Activated CD4-positive, alpha-beta T cell treated with anti-CD3 and anti-CD28 coated beads for 36 hours (primary cell): ENCODE results near the gene KIF1A. TPM values are rescaled to one million over a fixed set of nuclear protein-coding genes. Genes with fewer than 3 reads are reported as not detected.

Experiments
- ATAC-seq: fragments of 200-7000 bp; cut with Tn5 transposase; one replicate; pipeline ENCODE4 v1.10.0; 2021; ENCODE audit warnings: mild to moderate bottlenecking, moderate library complexity
- CTCF ChIA-PET: fragments of 350-600 bp; sonication (Branson Sonifier 250); formaldehyde crosslinking; loops from one replicate; lab custom pipeline; 2021; ENCODE audit warnings: antibody characterized with exemption; lab: Charles Lee
- POLR2A ChIA-PET: fragments of 350-600 bp; sonication (Branson Sonifier 250); formaldehyde crosslinking; loops from one replicate; lab custom pipeline; 2021; ENCODE audit warnings: antibody characterized with exemption, inconsistent platforms; lab: Charles Lee
- DNase-seq: peaks from one replicate; pipeline ENCODE4 v3.0.0-alpha.2; 2020
- H3K27ac Mint-ChIP-seq: one replicate; pipeline ENCODE4 v1.8.0; 2021; ENCODE audit warnings: mixed read lengths
- H3K27me3 Mint-ChIP-seq: one replicate; pipeline ENCODE4 v1.8.0; 2021; ENCODE audit warnings: mixed read lengths
- H3K36me3 Mint-ChIP-seq: one replicate; pipeline ENCODE4 v1.8.0; 2021; ENCODE audit warnings: low read depth, mixed read lengths
- H3K4me1 Mint-ChIP-seq: one replicate; pipeline ENCODE4 v1.8.0; 2021; ENCODE audit warnings: mixed read lengths
- H3K4me3 Mint-ChIP-seq: one replicate; pipeline ENCODE4 v1.8.0; 2021; ENCODE audit warnings: mild to moderate bottlenecking, moderate library complexity, mixed read lengths
- H3K9me3 Mint-ChIP-seq: one replicate; pipeline ENCODE4 v1.8.0; 2021; ENCODE audit warnings: low read depth, mixed read lengths
- intact Hi-C, 2 experiments: fragments of 100-400 bp; cut with DNase I in 1 of 2; cut with micrococcal nuclease in 1 of 2; formaldehyde crosslinking; loops; one replicate each; pipeline versions ENCODE4 v1.14.2 to v1.15.1; 2022 to 2024; cut with DNase I, micrococcal nuclease
- total RNA-seq, 2 experiments: library from RNA; stranded (reverse); gene quantifications; one replicate each; pipeline ENCODE4 v1.2.3, GENCODE V29; 2021

KIF1A gene
- total RNA-seq, 2 experiments from 2014 or later = 4.6 to 8.2 TPM

DNA sequence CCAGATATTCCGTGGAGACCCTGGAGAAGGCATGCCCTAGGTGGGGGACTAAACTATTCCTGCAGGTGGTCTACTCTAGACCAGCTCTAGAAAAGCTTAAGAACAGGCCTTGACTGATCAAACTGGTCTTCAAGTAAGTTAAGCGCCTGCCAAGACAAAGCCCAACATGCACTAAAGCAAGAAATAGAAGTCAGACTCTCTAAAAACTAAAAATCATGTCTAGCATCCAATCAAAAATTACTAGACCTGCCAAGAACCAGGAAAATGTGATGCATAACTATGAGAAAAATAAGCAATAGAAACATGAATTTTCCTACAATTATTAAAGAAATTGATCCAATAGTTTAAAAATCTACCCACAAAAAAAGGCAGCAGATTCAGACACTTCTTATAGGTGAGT, 13.6 kb downstream of the KIF1A start:
- no peaks in the 10 kb centered on the region for H3K4me1 Mint-ChIP-seq
- CTCF ChIA-PET = interaction anchor here (0.8 kb wide), 1 partner anchor 47 kb away, joined by 3 read pairs; no protein-coding TSS in a partner anchor
- H3K9me3 Mint-ChIP-seq = peaks cover 5% of the 10 kb centered on the region
- H3K36me3 Mint-ChIP-seq = no peaks in the 10 kb centered on the region
- H3K4me3 Mint-ChIP-seq = no peak overlapping the region
- POLR2A ChIA-PET = no interaction called here
- ATAC-seq = no peak
- H3K27me3 Mint-ChIP-seq = peaks cover 7% of the 10 kb centered on the region
- intact Hi-C loops = no loop called here
- H3K27ac Mint-ChIP-seq = no peak overlapping the region
- no peak for DNase-seq

DNA sequence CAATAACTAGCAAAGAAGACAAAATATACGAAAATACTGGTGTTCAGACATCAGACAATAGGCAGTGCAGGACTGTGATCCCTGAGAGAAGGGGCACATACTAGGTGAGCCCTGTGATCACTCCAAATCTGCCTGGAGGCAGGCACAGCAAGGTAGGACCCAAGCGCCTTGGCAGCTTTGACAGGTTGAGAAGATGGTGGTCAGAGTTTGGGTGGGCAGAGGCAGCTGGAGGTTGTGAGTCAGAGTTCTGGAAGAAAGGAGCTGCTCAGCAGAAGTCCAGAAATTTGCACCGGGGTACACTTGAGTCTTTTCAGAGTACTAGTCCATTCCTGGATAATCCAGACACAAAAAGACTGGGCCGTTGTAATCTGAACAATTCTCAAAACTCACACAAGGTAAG, 14.0 kb downstream of the KIF1A start:
- intact Hi-C loops = no loop called here
- ATAC-seq (no peak), DNase-seq (no peak)
- Mint-ChIP-seq H3K9me3 (peaks cover 5% of the 10 kb centered on the region), H3K36me3 (no peaks in the 10 kb centered on the region), H3K27ac (no peak overlapping the region), H3K4me1 (no peaks in the 10 kb centered on the region), H3K27me3 (peaks cover 7% of the 10 kb centered on the region), H3K4me3 (no peak overlapping the region)
- ChIA-PET CTCF (interaction anchor here (0.8 kb wide), 1 partner anchor 47 kb away, joined by 3 read pairs; no protein-coding TSS in a partner anchor), POLR2A (no interaction called here)

DNA sequence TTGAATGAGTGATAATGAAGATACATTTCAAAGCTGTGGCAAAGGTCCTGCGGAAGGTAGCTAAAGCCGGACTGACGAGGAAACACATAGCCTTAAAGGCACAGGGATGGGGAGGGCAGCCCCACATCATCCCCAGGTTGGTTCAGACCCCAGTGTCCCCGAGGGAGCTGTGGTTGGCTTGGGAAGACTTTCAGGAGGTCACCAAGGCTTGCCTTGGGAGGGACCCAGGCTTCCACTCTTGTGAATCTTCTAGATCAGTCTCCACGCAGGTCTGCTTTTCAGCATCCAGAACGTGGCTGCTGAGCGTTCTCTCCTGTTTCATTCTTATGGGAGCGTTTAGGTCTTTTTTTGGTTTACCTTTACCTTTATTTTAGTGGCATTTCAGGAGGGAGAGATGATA, 16.8 kb downstream of the KIF1A start:
- H3K9me3 Mint-ChIP-seq = peaks cover 5% of the 10 kb centered on the region
- peaks cover 7% of the 10 kb centered on the region for H3K27me3 Mint-ChIP-seq
- no peaks in the 10 kb centered on the region for H3K4me1 Mint-ChIP-seq
- H3K4me3 Mint-ChIP-seq = no peak overlapping the region
- no peak overlapping the region for H3K27ac Mint-ChIP-seq
- intact Hi-C loops = no loop called here
- DNase-seq (no peak), ATAC-seq (no peak)
- ChIA-PET POLR2A (no interaction called here), CTCF (interaction anchor here (1.0 kb wide), 1 partner anchor 11 kb away, joined by 3 read pairs; no protein-coding TSS in a partner anchor)
- no peaks in the 10 kb centered on the region for H3K36me3 Mint-ChIP-seq

DNA sequence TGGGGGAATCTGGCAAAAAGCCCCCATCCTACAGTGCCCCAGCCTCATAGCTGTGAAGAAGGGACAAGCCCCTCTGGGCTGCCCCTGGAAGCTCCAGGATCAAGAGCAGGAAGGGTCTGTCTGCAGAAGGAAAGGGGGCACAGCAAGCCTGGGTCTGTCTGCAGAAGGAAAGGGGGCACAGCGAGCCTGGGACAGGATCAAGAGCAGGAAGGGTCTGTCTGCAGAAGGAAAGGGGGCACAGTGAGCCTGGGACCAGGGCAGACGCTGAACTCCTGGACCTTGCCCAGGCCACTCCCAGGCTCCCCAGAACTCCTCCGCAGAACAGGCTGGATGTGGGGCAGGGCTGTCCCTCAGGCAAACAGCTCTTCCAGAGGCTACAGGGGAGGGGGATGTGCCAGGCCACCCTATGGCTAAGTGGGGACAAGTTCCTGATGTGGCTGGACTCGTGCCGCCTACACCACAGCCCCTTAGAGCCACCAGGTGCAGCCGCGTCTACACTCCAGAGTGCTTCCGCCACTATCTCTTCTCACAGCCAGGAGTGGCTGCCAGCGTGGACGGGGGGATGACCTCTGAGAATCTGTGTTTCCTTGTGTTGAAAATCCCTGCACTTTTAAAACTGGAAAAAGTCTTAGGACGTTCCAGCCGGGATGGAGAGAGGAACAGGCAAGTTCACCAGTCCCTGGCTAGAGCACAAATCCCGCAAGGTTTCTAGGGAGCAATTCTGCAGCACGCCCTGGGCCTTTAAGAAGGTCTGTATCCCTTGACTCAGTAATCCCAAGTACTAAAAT, 20.8 kb downstream of the KIF1A start:
- ChIA-PET CTCF (no interaction called here), POLR2A (no interaction called here)
- Mint-ChIP-seq H3K9me3 (no peaks in the 10 kb centered on the region), H3K36me3 (no peaks in the 10 kb centered on the region), H3K27me3 (peaks cover 5% of the 10 kb centered on the region), H3K27ac (no peak overlapping the region), H3K4me1 (no peaks in the 10 kb centered on the region), H3K4me3 (no peak overlapping the region)
- intact Hi-C loops = no loop called here
- DNase-seq = no peak
- no peak for ATAC-seq

DNA sequence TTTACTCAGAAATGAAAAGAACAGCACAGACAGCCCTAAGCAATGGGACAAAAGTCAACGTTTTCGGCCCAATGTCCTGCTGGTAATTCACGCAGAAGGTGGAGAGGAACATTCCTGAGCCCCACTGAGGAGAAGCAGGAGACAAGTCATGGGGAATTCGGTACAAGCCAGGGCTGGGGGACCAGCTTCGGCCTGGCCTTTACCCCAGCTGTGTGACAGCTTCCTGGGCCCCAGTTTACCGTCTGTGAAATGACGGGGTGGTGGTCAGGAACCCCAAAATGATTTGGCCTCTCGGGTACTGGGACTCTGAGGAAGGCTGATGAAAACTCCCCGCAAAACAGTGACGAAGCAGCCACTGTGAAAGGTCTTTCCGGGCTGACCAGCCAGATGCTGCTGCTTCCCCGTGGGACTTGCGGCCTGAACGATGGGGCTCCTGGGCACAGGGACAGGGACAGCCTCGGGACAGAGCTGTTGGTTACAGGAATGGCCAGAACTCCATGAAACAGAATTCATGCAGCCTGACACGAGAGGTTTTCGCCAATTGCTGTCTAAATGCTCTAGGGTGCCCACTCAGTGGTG, 21.6 kb downstream of the KIF1A start:
- no peak overlapping the region for H3K27ac Mint-ChIP-seq
- no peak overlapping the region for H3K4me3 Mint-ChIP-seq
- peaks cover 4% of the 10 kb centered on the region for H3K27me3 Mint-ChIP-seq
- intact Hi-C loops = no loop called here
- ATAC-seq (no peak), DNase-seq (no peak)
- ChIA-PET POLR2A (no interaction called here), CTCF (interaction anchor here (0.7 kb wide), 1 partner anchor 1062 kb away, joined by 4 read pairs; no protein-coding TSS in a partner anchor)
- H3K9me3 Mint-ChIP-seq = no peaks in the 10 kb centered on the region
- no peaks in the 10 kb centered on the region for H3K4me1 Mint-ChIP-seq
- no peaks in the 10 kb centered on the region for H3K36me3 Mint-ChIP-seq

DNA sequence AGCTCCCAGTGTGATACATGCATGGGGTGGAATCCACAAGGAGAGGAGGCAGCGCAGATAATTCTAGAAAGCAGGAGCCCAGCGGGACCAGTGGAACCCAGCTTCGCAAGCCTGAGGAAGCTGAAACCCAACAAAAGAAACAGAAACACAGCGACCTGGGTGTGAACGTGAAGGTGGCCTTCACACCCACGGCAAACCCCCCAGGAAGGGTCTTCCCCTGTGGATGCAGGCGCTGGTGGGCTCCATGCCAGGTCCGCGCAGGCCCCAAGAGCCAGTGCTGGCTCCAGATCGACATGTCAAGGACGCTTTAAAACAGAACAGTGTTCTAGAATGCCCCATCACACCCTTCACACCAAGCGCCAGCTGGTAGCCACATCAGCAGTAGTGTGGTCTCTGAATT, 22.1 kb downstream of the KIF1A start:
- no peak for ATAC-seq
- ChIA-PET CTCF (interaction anchor here (0.7 kb wide), 1 partner anchor 1062 kb away, joined by 4 read pairs; no protein-coding TSS in a partner anchor), POLR2A (no interaction called here)
- intact Hi-C loops = no loop called here
- no peaks in the 10 kb centered on the region for H3K9me3 Mint-ChIP-seq
- H3K4me3 Mint-ChIP-seq = no peak overlapping the region
- H3K36me3 Mint-ChIP-seq = no peaks in the 10 kb centered on the region
- H3K27me3 Mint-ChIP-seq = peaks cover 4% of the 10 kb centered on the region
- H3K27ac Mint-ChIP-seq = no peak overlapping the region
- no peaks in the 10 kb centered on the region for H3K4me1 Mint-ChIP-seq
- no peak for DNase-seq

DNA sequence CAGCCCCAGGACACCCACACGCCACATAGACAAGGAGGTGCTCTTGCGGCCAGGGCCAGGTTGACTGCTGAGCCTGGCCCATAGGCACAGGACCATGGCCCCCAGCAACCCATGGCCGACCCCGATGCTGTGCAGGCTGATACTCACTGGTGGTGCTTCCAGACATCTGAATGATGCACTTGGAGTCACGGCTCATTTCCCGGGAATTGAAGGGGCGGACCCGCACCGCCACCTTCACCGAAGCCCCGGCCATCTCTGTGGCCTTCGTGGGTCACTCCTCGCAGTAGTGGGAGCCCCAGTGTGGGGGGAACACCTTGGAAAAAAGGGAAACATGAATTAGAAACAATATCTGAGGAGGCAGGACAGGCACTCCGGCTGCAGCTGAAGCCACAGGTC, 22.5 kb downstream of the KIF1A start:
- Mint-ChIP-seq H3K4me1 (no peaks in the 10 kb centered on the region), H3K27ac (no peak overlapping the region), H3K27me3 (peaks cover 4% of the 10 kb centered on the region), H3K9me3 (no peaks in the 10 kb centered on the region), H3K4me3 (no peak overlapping the region), H3K36me3 (no peaks in the 10 kb centered on the region)
- ATAC-seq = no peak
- intact Hi-C loops = no loop called here
- POLR2A ChIA-PET = no interaction called here
- no peak for DNase-seq
- CTCF ChIA-PET = no interaction called here

DNA sequence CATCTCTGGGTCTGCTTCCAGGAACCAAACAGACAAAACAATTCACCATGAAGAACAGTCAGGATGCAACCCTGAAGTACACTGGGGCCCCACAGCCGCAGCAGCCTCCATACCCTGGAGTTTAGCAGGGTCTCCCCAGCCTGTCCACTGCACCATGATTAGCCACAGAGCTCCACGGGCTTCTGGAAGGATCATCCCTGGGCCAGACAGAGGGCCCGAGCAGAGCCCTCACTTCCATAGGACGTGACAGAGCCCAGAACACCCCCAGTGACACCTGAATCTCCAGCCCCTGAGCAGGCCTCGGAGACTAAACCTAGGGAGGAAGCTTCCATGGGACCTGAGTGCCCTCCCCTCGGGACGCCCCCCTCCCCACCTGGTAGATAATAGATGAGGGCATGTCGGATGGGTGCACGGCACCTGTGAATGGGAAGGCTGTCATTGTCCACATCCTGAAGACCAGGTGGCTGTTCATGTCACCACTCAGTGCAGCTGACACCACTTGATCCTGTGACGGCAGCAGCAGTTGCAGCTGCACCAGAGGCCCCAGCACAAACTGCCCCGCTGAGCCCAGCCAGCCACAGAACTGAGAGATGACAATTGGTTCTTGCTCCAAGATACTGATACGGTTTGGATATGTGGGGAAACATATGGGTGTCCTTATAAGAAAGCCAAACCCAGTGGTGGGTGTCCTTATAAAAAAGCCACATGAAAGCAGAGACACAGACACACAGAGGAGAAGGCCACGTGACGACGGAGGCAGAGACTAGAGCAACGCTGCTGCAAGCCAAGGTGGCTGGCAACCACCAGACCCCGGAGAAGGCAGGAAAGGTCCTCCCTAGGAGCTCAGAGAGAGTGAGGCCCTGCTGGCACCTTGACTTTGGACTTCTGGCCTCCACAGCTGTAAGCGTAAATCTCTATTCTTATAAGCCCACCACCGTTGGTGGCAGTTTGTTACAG, 23.2 kb downstream of the KIF1A start:
- Mint-ChIP-seq H3K27me3 (peaks cover 3% of the 10 kb centered on the region), H3K27ac (no peak overlapping the region), H3K9me3 (no peaks in the 10 kb centered on the region), H3K4me3 (no peak overlapping the region), H3K4me1 (no peaks in the 10 kb centered on the region), H3K36me3 (no peaks in the 10 kb centered on the region)
- CTCF ChIA-PET = no interaction called here
- DNase-seq = peak; percentile 3
- intact Hi-C loops = no loop called here
- no peak for ATAC-seq
- POLR2A ChIA-PET = no interaction called here

DNA sequence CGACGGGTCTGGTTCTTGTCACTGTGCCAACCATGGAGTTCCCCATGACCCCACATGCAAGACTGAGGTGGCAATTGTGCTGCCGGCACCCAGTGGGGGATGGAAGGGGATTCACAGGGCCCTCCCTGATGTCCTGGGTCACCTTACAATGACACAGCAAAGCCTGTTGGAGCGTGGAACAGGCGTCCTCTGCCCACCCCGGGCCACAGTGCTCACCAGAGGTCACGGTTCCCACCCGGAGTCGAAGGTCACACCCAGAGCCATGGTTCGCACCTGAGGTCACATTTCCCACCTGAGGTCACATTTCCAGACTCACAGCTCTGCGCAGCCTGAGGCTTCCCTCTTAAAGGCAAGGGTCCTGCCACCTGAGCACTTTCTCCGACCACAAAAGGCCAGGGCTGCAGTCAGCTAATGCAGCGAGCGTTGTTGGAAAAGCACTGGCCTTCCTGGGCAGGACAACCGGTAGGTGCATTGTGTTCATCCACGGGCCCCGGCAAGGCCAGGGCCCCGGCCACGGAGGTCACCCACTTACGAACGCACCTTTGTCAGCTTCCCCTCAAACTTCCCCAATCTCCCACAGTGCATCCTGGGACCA, 24.0 kb downstream of the KIF1A start:
- CTCF ChIA-PET = no interaction called here

DNA sequence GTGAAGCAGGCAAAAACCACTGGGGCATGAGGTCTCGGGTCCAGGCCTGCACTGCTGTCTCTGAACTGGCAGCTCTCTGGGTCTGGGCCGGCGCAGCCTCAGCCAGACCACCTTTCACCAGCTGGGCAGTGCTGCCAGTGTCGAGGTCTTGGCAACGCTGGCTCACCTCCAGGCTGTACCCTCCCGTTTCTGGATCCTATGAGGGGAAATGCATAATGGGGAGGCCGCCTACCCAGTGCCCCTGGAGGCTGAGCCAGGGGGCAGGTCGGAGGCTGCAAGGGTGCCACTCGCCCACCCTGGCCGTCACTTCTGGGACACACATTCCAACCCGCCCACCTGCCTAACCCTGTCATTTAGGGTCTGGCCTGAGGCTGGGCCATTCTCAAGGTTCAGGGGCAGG, 24.6 kb downstream of the KIF1A start:
- Mint-ChIP-seq H3K4me1 (no peaks in the 10 kb centered on the region), H3K4me3 (no peak overlapping the region), H3K36me3 (no peaks in the 10 kb centered on the region), H3K27me3 (peaks cover 2% of the 10 kb centered on the region), H3K9me3 (no peaks in the 10 kb centered on the region), H3K27ac (no peak overlapping the region)
- ATAC-seq (no peak), DNase-seq (no peak)
- CTCF ChIA-PET = no interaction called here
- POLR2A ChIA-PET = no interaction called here
- intact Hi-C loops = no loop called here

More for the DNA sequence above, 24.0 kb downstream of the KIF1A start:
- H3K4me3 Mint-ChIP-seq = no peak overlapping the region
- no peak for ATAC-seq
- H3K36me3 Mint-ChIP-seq = no peaks in the 10 kb centered on the region
- H3K9me3 Mint-ChIP-seq = no peaks in the 10 kb centered on the region
- intact Hi-C loops = no loop called here
- no peak overlapping the region for H3K27ac Mint-ChIP-seq
- DNase-seq = peak; percentile 2
- POLR2A ChIA-PET = no interaction called here
- peaks cover 2% of the 10 kb centered on the region for H3K27me3 Mint-ChIP-seq
- no peaks in the 10 kb centered on the region for H3K4me1 Mint-ChIP-seq

DNA sequence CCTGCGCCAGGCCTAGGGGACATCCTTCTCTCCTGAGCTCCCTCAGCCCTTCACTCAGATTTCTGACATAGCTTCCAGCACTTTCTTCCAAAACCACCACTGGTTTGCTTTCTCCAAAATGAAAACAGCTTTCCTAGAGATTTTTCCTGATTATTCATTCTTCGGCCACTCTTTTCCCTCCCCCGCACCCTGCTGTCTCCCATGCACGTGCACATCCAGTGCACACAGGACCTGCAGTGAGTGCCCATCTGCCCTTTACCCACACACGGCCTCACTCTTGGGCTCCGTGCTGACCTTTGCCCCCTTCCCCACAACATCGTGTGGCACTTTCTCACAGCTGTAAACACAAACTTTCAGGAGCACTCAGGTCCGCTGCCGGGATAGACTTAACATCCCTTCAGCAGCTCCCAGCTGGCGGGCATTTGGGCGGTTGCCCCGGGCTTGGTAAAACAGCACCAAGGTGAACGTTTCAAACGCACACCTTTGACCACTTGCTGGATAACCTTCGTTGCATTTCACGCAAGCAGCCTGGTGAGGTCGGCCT, 25.8 kb downstream of the KIF1A start:
- Mint-ChIP-seq H3K27ac (no peak overlapping the region), H3K4me3 (no peak overlapping the region), H3K9me3 (no peaks in the 10 kb centered on the region), H3K36me3 (no peaks in the 10 kb centered on the region), H3K4me1 (no peaks in the 10 kb centered on the region), H3K27me3 (peaks cover 2% of the 10 kb centered on the region)
- intact Hi-C loops = no loop called here
- no peak for ATAC-seq
- DNase-seq = peak; percentile 1
- ChIA-PET CTCF (no interaction called here), POLR2A (no interaction called here)
